CD4-positive, alpha-beta T cell treated with Interleukin-21 for 1 hour (primary cell): ENCODE results near the gene FNIP1.
"Not testable (repeated sequence)": the region's sequence is repeated elsewhere in the genome, so short reads cannot be mapped to it uniquely, and the experiment has no call there.

Source experiments
- DNase-seq: peaks from one replicate; pipeline ENCODE4 v3.0.0-alpha.2; 2020

Gene FNIP1

GRCh38 chr5:131684051-131684450 is 112.8 kb downstream of the FNIP1 start:
- no peak for DNase-seq

- no peak for DNase-seq
Measured at GRCh38 chr5:131682826-131683225, 114.0 kb downstream of the FNIP1 start.

GRCh38 chr5:131682175-131682574 is 114.6 kb downstream of the FNIP1 start:
- no peak for DNase-seq

- DNase-seq, result no peak
Measured at GRCh38 chr5:131679911-131680310, 116.9 kb downstream of the FNIP1 start.

- DNase-seq, result not testable (repeated sequence)
Measured at GRCh38 chr5:131678273-131678672, 118.5 kb downstream of the FNIP1 start.

- no peak for DNase-seq
Measured at GRCh38 chr5:131677115-131677514, 119.7 kb downstream of the FNIP1 start.

GRCh38 chr5:131672776-131673175 is 124.0 kb downstream of the FNIP1 start:
- DNase-seq, result no peak

- no peak for DNase-seq
Measured at GRCh38 chr5:131671994-131672655, 124.7 kb downstream of the FNIP1 start.

- no peak for DNase-seq
Measured at GRCh38 chr5:131671409-131671808, 125.4 kb downstream of the FNIP1 start.

GRCh38 chr5:131664929-131665328 is 131.9 kb downstream of the FNIP1 start:
- DNase-seq, result no peak

- no peak for DNase-seq
Measured at GRCh38 chr5:131661933-131662332, 134.9 kb downstream of the FNIP1 start.

GRCh38 chr5:131659841-131660240 is 137.0 kb downstream of the FNIP1 start:
- no peak for DNase-seq

GRCh38 chr5:131659290-131659689 is 137.5 kb downstream of the FNIP1 start:
- DNase-seq, result no peak

- no peak for DNase-seq
Measured at GRCh38 chr5:131654776-131655175, 142.0 kb downstream of the FNIP1 start.

GRCh38 chr5:131654309-131654708 is 142.5 kb downstream of the FNIP1 start:
- no peak for DNase-seq

GRCh38 chr5:131649161-131649560 is 147.7 kb downstream of the FNIP1 start:
- DNase-seq, result no peak

- no peak for DNase-seq
Measured at GRCh38 chr5:131647048-131647769, 149.6 kb downstream of the FNIP1 start.

GRCh38 chr5:131644822-131645221 is 152.0 kb downstream of the FNIP1 start:
- no peak for DNase-seq

GRCh38 chr5:131644370-131644769 is 152.4 kb downstream of the FNIP1 start:
- no peak for DNase-seq

- DNase-seq, result no peak
Measured at GRCh38 chr5:131641494-131641893, 155.3 kb downstream of the FNIP1 start.

- peak; percentile 33 for DNase-seq
Measured at GRCh38 chr5:131640043-131640856, 156.6 kb downstream of the FNIP1 start.

- no peak for DNase-seq
Measured at GRCh38 chr5:131639148-131639547, 157.7 kb downstream of the FNIP1 start.

GRCh38 chr5:131637694-131638093 is 159.1 kb downstream of the FNIP1 start:
- DNase-seq, result no peak
